IMR-90 (cell line): ENCODE results near the gene IBSP. TPM values are rescaled to one million over a fixed set of nuclear protein-coding genes. Genes with fewer than 3 reads are reported as not detected.

Experiments used
- ATAC-seq: fragments of 200-7000 bp; cut with Tn5 transposase; 2 replicates; pipeline ENCODE4 v1.9.1; 2020; ENCODE audit warnings: low read depth, mild to moderate bottlenecking, moderate library complexity
- BruUV-seq: library from RNA; stranded (reverse); fragments of 400-500 nt; replicated peaks from 2 replicates; lab custom pipeline; 2021; lab: Mats Ljungman, UMichigan
- CTCF ChIA-PET: fragments of 300-600 bp; formaldehyde crosslinking; extraction: SDS; loops from one replicate; lab custom pipeline; 2021; ENCODE audit warnings: antibody characterized with exemption; lab: Yijun Ruan, JAX
- POLR2A ChIA-PET: fragments of 300-600 bp; sonication (Branson Sonifier 250); formaldehyde crosslinking; loops from one replicate; lab custom pipeline; 2022; ENCODE audit warnings: antibody characterized with exemption; ENCODE audit not compliant: unreplicated experiment; lab: Charles Lee
- DNase-seq: peaks from one replicate; pipeline ENCODE4 v3.0.0; 2013
- H2AFZ ChIP-seq: replicated peaks from 2 replicates; pipeline ENCODE3; 2013; ENCODE audit warnings: low read length, mild to moderate bottlenecking; ENCODE audit not compliant: poor library complexity
- H2AK5ac ChIP-seq: 2 replicates; pipeline ENCODE4 v1.6.1; 2013; ENCODE audit warnings: low read depth, low read length, inconsistent platforms
- H2AK9ac ChIP-seq: replicated peaks from 2 replicates; pipeline ENCODE3; 2013; ENCODE audit warnings: mild to moderate bottlenecking, low read depth, low read length, moderate library complexity; ENCODE audit not compliant: poor library complexity
- H2BK120ac ChIP-seq: 2 replicates; pipeline ENCODE4 v1.6.1; 2013; ENCODE audit warnings: low read depth, low read length, inconsistent platforms
- H2BK15ac ChIP-seq: 3 replicates; pipeline ENCODE4 v1.6.1; 2013; ENCODE audit warnings: low read depth, low read length, inconsistent platforms
- H2BK20ac ChIP-seq: 2 replicates; pipeline ENCODE4 v1.6.1; 2013; ENCODE audit warnings: low read depth, mild to moderate bottlenecking, inconsistent platforms, low read length, moderate library complexity
- H2BK5ac ChIP-seq: 2 replicates; pipeline ENCODE4 v1.6.1; 2013; ENCODE audit warnings: mild to moderate bottlenecking, low read depth, low read length, inconsistent platforms; ENCODE audit not compliant: poor library complexity, severe bottlenecking
- H3K14ac ChIP-seq: replicated peaks from 2 replicates; pipeline ENCODE4 v1.6.1; 2013; ENCODE audit warnings: low read depth, low read length, inconsistent platforms
- H3K18ac ChIP-seq: 2 replicates; pipeline ENCODE4 v1.6.1; 2013; ENCODE audit warnings: low read depth, low read length, control low read depth
- H3K23ac ChIP-seq: 2 replicates; pipeline ENCODE4 v1.6.1; 2013; ENCODE audit warnings: low read depth, low read length, inconsistent platforms
- H3K27ac ChIP-seq: 2 replicates; pipeline ENCODE4 v1.5.1; 2013; ENCODE audit warnings: mild to moderate bottlenecking, control low read depth, low read length; ENCODE audit not compliant: insufficient read depth
- H3K27me3 ChIP-seq: 2 replicates; pipeline ENCODE4 v1.6.1; 2013; ENCODE audit warnings: low read length; ENCODE audit not compliant: control insufficient read depth, insufficient read depth
- H3K36me3 ChIP-seq: 2 replicates; pipeline ENCODE4 v1.6.1; 2013; ENCODE audit warnings: low read length, mixed read lengths; ENCODE audit not compliant: control insufficient read depth, insufficient read depth
- H3K4ac ChIP-seq: 2 replicates; pipeline ENCODE4 v1.6.1; 2013; ENCODE audit warnings: low read depth, low read length, inconsistent platforms
- H3K4me1 ChIP-seq: 2 replicates; pipeline ENCODE4 v1.6.1; 2013; ENCODE audit warnings: low read length, mixed read lengths; ENCODE audit not compliant: control insufficient read depth, insufficient read depth
- H3K4me2 ChIP-seq: 2 replicates; pipeline ENCODE4 v1.6.1; 2013; ENCODE audit warnings: low read depth, mild to moderate bottlenecking, control low read depth, low read length, moderate library complexity
- H3K4me3 ChIP-seq: 2 replicates; pipeline ENCODE4 v1.5.1; 2013; ENCODE audit warnings: low read depth, mild to moderate bottlenecking, control low read depth, low read length, moderate library complexity; ENCODE audit not compliant: insufficient read depth
- H3K56ac ChIP-seq: 2 replicates; pipeline ENCODE4 v1.6.1; 2013; ENCODE audit warnings: low read length, inconsistent platforms; ENCODE audit not compliant: insufficient read depth; ENCODE audit errors: extremely low read depth
- H3K79me1 ChIP-seq, 2 experiments: 2 replicates each; pipeline ENCODE4 v1.6.1; 2013; ENCODE audit warnings: low read length in 2 of 2, inconsistent platforms in 1 of 2, low read depth in 1 of 2
- H3K9ac ChIP-seq: 2 replicates; pipeline ENCODE4 v1.6.1; 2013; ENCODE audit warnings: low read depth, low read length, control low read depth
- H3K9me1 ChIP-seq: 2 replicates; pipeline ENCODE4 v1.6.1; 2013; ENCODE audit warnings: low read length, inconsistent platforms; ENCODE audit not compliant: insufficient read depth
- H3K9me3 ChIP-seq: 2 replicates; pipeline ENCODE4 v1.6.1; 2013; ENCODE audit warnings: low read length; ENCODE audit not compliant: control insufficient read depth, insufficient read depth
- H4K20me1 ChIP-seq: 2 replicates; pipeline ENCODE4 v1.6.1; 2013; ENCODE audit warnings: low read length, inconsistent platforms; ENCODE audit not compliant: insufficient read depth
- H4K5ac ChIP-seq: 2 replicates; pipeline ENCODE4 v1.6.1; 2013; ENCODE audit warnings: mild to moderate bottlenecking, low read depth, low read length, control low read depth
- H4K8ac ChIP-seq, 2 experiments: 2 replicates each; pipeline ENCODE4 v1.6.1; 2013; ENCODE audit warnings: low read depth in 2 of 2, low read length in 2 of 2, control low read depth in 1 of 2, inconsistent platforms in 1 of 2
- H4K91ac ChIP-seq: 2 replicates; pipeline ENCODE4 v1.6.1; 2013; ENCODE audit warnings: low read depth, low read length, inconsistent platforms; ENCODE audit not compliant: insufficient read depth
- CEBPB ChIP-seq: IDR thresholded peaks from 2 replicates; pipeline ENCODE4 v1.6.1; 2012; ENCODE audit warnings: low read depth, low read length, improper control_type of control experiment
- MAZ ChIP-seq: IDR thresholded peaks from 2 replicates; pipeline ENCODE4 v1.6.1; 2012; ENCODE audit warnings: low read depth, mild to moderate bottlenecking, low read length, improper control_type of control experiment, moderate library complexity, borderline replicate concordance
- RFX5 ChIP-seq: IDR thresholded peaks from 2 replicates; pipeline ENCODE4 v1.8.0; 2012; ENCODE audit warnings: low read depth, mild to moderate bottlenecking, low read length, moderate library complexity
- USF2 ChIP-seq: fragments of 150-350 bp; IDR thresholded peaks from 2 replicates; pipeline ENCODE4 v1.6.1; 2017; ENCODE audit warnings: mild to moderate bottlenecking, antibody characterized with exemption, low read length, low read depth
- WGBS, 2 experiments: methylation state at CpG; one replicate each; pipeline versions ENCODE4 v1.1.5 to v1.1.7; 2013; ENCODE audit warnings: missing lambda C conversion rate in 2 of 2; ENCODE audit not compliant: insufficient read length in 1 of 2; ENCODE audit errors: extremely low coverage in 2 of 2; 5-methylcytosine and 5-hydroxymethylcytosine counted together
- dilution Hi-C: fragments of 300-500 bp; cut with HindIII; formaldehyde crosslinking; loops from one replicate; pipeline ENCODE4 v1.14.3; 2018; ENCODE audit warnings: low sequenced_read_pairs; ENCODE audit not compliant: unreplicated experiment
- in situ Hi-C: fragments of 300-500 bp; cut with MboI; formaldehyde crosslinking; loops from 3 replicates; pipeline ENCODE4 v1.14.3; 2019; ENCODE audit warnings: low sequenced_read_pairs, inconsistent platforms, mixed read lengths
- intact Hi-C: fragments of 100-400 bp; cut with micrococcal nuclease; formaldehyde crosslinking; loops from 2 replicates; pipeline ENCODE4 v1.10.0; 2022
- polyA plus RNA-seq, 3 experiments: library from polyadenylated mRNA; depleted of rRNA; stranded (reverse); fragments of >200 nt; gene quantifications; 2 replicates each; pipeline ENCODE4 v1.2.3, GENCODE V29; 2012; ENCODE audit warnings: low replicate concordance in 1 of 3
- total RNA-seq: library from RNA; depleted of rRNA; stranded (reverse); fragments of >200 nt; gene quantifications from 2 replicates; pipeline ENCODE4 v1.2.3, GENCODE V29; 2012

The IBSP gene
- total and polyA plus RNA-seq, 2 of the 4 experiments (the other 2 are of a cell fraction): not detected

GRCh38 chr4:87758270-87758669 lies 41.1 kb upstream of the IBSP start:
- Histone ChIP-seq H3K27ac (no peak overlapping the region), H2BK120ac (no peak overlapping the region), H3K56ac (no peak overlapping the region), H3K4me1 (no peaks in the 10 kb centered on the region), H4K20me1 (no peaks in the 10 kb centered on the region), H3K14ac (no peak overlapping the region), H4K91ac (no peak overlapping the region), H2BK5ac (no peak overlapping the region), H2BK20ac (no peak overlapping the region), H2AFZ (no peak overlapping the region), H3K27me3 (no peaks in the 10 kb centered on the region), H3K4me3 (no peak overlapping the region), H3K23ac (no peak overlapping the region), H2AK9ac (no peak overlapping the region), H3K9me1 (no peaks in the 10 kb centered on the region), H2BK15ac (no peak overlapping the region), H3K9ac (no peak overlapping the region), H3K18ac (no peak overlapping the region), H3K9me3 (no peaks in the 10 kb centered on the region), H4K5ac (no peak overlapping the region), H3K4ac (no peak overlapping the region), H2AK5ac (no peak overlapping the region), H3K36me3 (no peaks in the 10 kb centered on the region), H3K79me1 (no peaks in the 10 kb centered on the region), H4K8ac (no peak overlapping the region), H3K4me2 (no peak overlapping the region)
- POLR2A ChIA-PET: no interaction called here
- intact Hi-C loops: no loop called here
- WGBS, 2 experiments: no CpG with 5 or more reads among the region's 2 CpGs
- ATAC-seq (no peak), DNase-seq (no peak)
- dilution Hi-C loops: no loop called here
- no TSS peak for BruUV-seq
- in situ Hi-C loops: no loop called here
- no peak for TF ChIP-seq USF2
- TF ChIP-seq MAZ: no peak
- TF ChIP-seq CEBPB: peak; percentile 78
- no peak for TF ChIP-seq RFX5
- CTCF ChIA-PET: no interaction called here
